ENCODE measurements around the gene MYO18B. TPM values are rescaled to one million over a fixed set of nuclear protein-coding genes. Genes with fewer than 3 reads are reported as not detected.

Gene MYO18B
- total RNA-seq, 1 donor from 2014 or later, result not detected

- TF ChIP-seq POLR2A (IDR thresholded peaks at IDR 0.05), result no peak
- no peak for TF ChIP-seq POLR2AphosphoS5 (IDR thresholded peaks at IDR 0.05; ENCODE audit: insufficient read depth in 1 of 2, low read depth in 1 of 2)
- TF ChIP-seq, protein P1, sequence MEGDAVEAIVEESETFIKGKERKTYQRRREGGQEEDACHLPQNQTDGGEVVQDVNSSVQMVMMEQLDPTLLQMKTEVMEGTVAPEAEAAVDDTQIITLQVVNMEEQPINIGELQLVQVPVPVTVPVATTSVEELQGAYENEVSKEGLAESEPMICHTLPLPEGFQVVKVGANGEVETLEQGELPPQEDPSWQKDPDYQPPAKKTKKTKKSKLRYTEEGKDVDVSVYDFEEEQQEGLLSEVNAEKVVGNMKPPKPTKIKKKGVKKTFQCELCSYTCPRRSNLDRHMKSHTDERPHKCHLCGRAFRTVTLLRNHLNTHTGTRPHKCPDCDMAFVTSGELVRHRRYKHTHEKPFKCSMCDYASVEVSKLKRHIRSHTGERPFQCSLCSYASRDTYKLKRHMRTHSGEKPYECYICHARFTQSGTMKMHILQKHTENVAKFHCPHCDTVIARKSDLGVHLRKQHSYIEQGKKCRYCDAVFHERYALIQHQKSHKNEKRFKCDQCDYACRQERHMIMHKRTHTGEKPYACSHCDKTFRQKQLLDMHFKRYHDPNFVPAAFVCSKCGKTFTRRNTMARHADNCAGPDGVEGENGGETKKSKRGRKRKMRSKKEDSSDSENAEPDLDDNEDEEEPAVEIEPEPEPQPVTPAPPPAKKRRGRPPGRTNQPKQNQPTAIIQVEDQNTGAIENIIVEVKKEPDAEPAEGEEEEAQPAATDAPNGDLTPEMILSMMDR (IDR thresholded peaks at IDR 0.05), result no peak
- no peaks in the 10 kb centered on the region for H3K27me3 ChIP-seq
- H3K27ac ChIP-seq, result no peak overlapping the region
- no peaks in the 10 kb centered on the region for H3K9me3 ChIP-seq
- intact Hi-C loops (cut with DNase I), result loop anchor here (10.0 kb wide), 1 partner anchor 295 kb away; no protein-coding TSS in a partner anchor
- no peak overlapping the region for H3K4me3 ChIP-seq
- H3K36me3 ChIP-seq, result no peaks in the 10 kb centered on the region
- DNase-seq (ENCODE audit: extremely low spot score in 2 of 2), result no peak
- H3K4me1 ChIP-seq, result no peaks in the 10 kb centered on the region
Measured at GRCh38 chr22:25759825-25760231, 17.8 kb downstream of the MYO18B start.

DNA sequence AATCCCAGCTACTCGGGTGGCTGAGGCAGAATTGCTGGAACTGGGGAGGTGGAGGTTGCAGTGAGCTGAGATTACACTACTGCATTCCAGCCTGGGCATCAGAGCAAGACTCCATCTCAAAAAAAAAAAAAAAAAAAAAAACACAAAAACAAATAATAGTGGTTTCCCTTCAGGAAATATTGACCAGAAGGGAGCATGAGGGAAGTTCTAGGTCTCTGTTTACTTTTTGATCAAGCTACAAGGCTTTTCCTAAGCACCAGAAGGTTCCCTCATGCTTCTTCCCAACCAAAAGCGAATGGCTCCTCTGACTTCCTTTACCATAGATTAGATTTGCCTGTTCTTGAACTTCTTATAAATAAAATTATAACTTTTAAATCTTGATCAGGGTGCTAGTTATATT is 18.3 kb downstream of the MYO18B start:
- no peak overlapping the region for H3K27ac ChIP-seq
- intact Hi-C loops (cut with DNase I), result loop anchor here (10.0 kb wide), 1 partner anchor 295 kb away; no protein-coding TSS in a partner anchor
- H3K9me3 ChIP-seq, result no peaks in the 10 kb centered on the region
- no peaks in the 10 kb centered on the region for H3K27me3 ChIP-seq
- H3K4me3 ChIP-seq, result no peak overlapping the region
- H3K4me1 ChIP-seq, result no peaks in the 10 kb centered on the region
- TF ChIP-seq, protein P1 (IDR thresholded peaks at IDR 0.05), result no peak
- TF ChIP-seq POLR2A (IDR thresholded peaks at IDR 0.05) (no peak), POLR2AphosphoS5 (IDR thresholded peaks at IDR 0.05; ENCODE audit: insufficient read depth in 1 of 2, low read depth in 1 of 2) (no peak)
- no peaks in the 10 kb centered on the region for H3K36me3 ChIP-seq
- no peak for DNase-seq (ENCODE audit: extremely low spot score in 2 of 2)

DNA sequence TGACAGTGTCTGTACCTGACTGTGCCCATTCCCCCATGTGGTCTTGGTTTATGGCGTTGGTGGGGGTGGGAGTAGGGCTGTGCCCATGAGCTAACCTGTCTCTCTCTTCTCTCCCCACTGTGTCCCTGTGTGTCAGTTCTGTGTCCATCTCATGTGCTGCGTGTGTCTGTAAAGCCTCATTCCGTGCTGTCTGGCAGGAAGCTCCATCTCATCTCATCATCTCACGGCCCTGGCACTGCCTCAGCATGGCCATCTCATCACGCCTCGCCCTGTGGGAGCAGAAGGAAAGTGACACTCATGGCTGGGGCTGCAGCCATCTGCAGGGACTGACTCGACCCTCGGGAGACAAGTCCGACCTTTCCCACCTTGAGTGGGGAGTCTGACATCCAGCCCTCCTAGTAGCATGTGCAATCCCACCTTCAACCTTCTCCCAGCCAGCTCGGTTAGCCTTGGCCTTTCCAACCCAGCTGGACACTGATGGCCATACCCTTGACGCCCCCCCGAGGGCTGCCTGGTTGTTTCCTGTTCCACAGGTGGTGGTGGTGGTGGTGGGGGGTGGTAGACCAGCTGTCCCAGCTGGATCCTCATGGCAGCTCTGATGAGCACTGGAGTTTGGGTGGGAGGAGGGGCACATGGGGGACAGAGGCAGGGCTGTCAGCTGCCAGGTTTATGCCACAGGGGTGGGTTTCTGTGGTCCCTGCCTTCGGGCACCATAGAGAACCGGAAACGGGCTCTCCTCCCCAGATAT is 19.0 kb downstream of the MYO18B start:
- TF ChIP-seq POLR2A (IDR thresholded peaks at IDR 0.05) (no peak), POLR2AphosphoS5 (IDR thresholded peaks at IDR 0.05; ENCODE audit: insufficient read depth in 1 of 2, low read depth in 1 of 2) (no peak)
- TF ChIP-seq, protein P1 (IDR thresholded peaks at IDR 0.05), result no peak
- Histone ChIP-seq H3K4me3 (no peak overlapping the region), H3K27ac (no peak overlapping the region), H3K9me3 (no peaks in the 10 kb centered on the region), H3K27me3 (no peaks in the 10 kb centered on the region), H3K36me3 (no peaks in the 10 kb centered on the region), H3K4me1 (no peaks in the 10 kb centered on the region)
- DNase-seq (ENCODE audit: extremely low spot score in 2 of 2), result no peak
- intact Hi-C loops (cut with DNase I), result loop anchor here (10.0 kb wide), 1 partner anchor 296 kb away; no protein-coding TSS in a partner anchor

DNA sequence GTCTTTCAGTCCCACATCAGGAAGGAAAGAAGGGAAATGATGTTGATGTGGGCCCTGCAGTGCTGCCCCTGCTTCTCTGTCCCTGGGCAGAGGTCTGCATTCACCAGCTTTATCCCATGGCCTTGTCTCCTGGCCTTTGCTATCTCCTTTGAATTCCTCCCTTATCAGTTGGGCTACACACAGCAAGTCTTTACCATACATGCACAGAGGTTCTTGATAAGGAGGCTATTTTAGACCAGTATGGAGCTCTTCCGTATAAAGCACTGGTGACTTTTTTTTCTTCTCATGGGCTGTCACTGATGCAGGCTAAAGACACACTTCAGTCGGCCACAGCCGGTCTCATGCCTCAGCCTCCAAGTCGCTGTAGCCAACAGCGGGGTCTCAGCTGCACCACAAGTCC is 20.2 kb downstream of the MYO18B start:
- Histone ChIP-seq H3K9me3 (no peaks in the 10 kb centered on the region), H3K36me3 (no peaks in the 10 kb centered on the region), H3K27me3 (no peaks in the 10 kb centered on the region), H3K4me3 (no peak overlapping the region), H3K4me1 (no peaks in the 10 kb centered on the region), H3K27ac (no peak overlapping the region)
- intact Hi-C loops (cut with DNase I), result loop anchor here (10.0 kb wide), 1 partner anchor 297 kb away; no protein-coding TSS in a partner anchor
- TF ChIP-seq, protein P1 (IDR thresholded peaks at IDR 0.05), result no peak
- TF ChIP-seq POLR2AphosphoS5 (IDR thresholded peaks at IDR 0.05; ENCODE audit: insufficient read depth in 1 of 2, low read depth in 1 of 2) (no peak), POLR2A (IDR thresholded peaks at IDR 0.05) (no peak)
- no peak for DNase-seq (ENCODE audit: extremely low spot score in 2 of 2)

- H3K27ac ChIP-seq, result no peak overlapping the region
- TF ChIP-seq, protein P1 (IDR thresholded peaks at IDR 0.05), result no peak
- TF ChIP-seq POLR2A (IDR thresholded peaks at IDR 0.05), result no peak
- TF ChIP-seq POLR2AphosphoS5 (IDR thresholded peaks at IDR 0.05; ENCODE audit: insufficient read depth in 1 of 2, low read depth in 1 of 2), result no peak
- H3K36me3 ChIP-seq, result no peaks in the 10 kb centered on the region
- DNase-seq (ENCODE audit: extremely low spot score in 2 of 2), result no peak
- H3K4me1 ChIP-seq, result no peaks in the 10 kb centered on the region
- intact Hi-C loops (cut with DNase I), result loop anchor here (10.0 kb wide), 1 partner anchor 299 kb away; no protein-coding TSS in a partner anchor
- no peaks in the 10 kb centered on the region for H3K9me3 ChIP-seq
- H3K4me3 ChIP-seq, result no peak overlapping the region
- H3K27me3 ChIP-seq, result no peaks in the 10 kb centered on the region
Measured at GRCh38 chr22:25763239-25763777, 21.3 kb downstream of the MYO18B start.

Data from vagina (tissue), 2 donors.